Astrocyte (in vitro differentiated cells and primary cell): Measurements from ENCODE around the gene POLR2L. TPM values are rescaled to one million over a fixed set of nuclear protein-coding genes. Genes with fewer than 3 reads are reported as not detected.

Experiments used
- DNase-seq: peaks from one replicate; pipeline ENCODE4 v3.0.0-alpha.2; 2010; ENCODE audit warnings: low read depth
- FAIRE-seq: peaks from 2 replicates; lab custom pipeline; 2011; peaks lifted over from hg19 to GRCh38; lab: Jason Lieb, UNC
- H2AFZ ChIP-seq: 2 replicates; pipeline ENCODE4 v1.6.0; 2012; ENCODE audit warnings: low read depth, low read length, inconsistent platforms
- H3K27ac ChIP-seq: 2 replicates; pipeline ENCODE4 v1.5.1; 2011; ENCODE audit warnings: low read depth, low read length, inconsistent platforms
- H3K27me3 ChIP-seq: 2 replicates; pipeline ENCODE4 v1.6.0; 2011; ENCODE audit warnings: low read length, inconsistent platforms; ENCODE audit not compliant: insufficient read depth
- H3K36me3 ChIP-seq: 2 replicates; pipeline ENCODE4 v1.5.1; 2011; ENCODE audit warnings: low read length, inconsistent platforms; ENCODE audit not compliant: insufficient read depth
- H3K4me1 ChIP-seq: 2 replicates; pipeline ENCODE4 v1.5.1; 2011; ENCODE audit warnings: low read length, inconsistent platforms; ENCODE audit not compliant: insufficient read depth
- H3K4me2 ChIP-seq: 2 replicates; pipeline ENCODE4 v1.6.0; 2012; ENCODE audit warnings: low read length, inconsistent platforms
- H3K4me3 ChIP-seq: 2 replicates; pipeline ENCODE4 v1.5.1; 2011; ENCODE audit warnings: low read depth, mild to moderate bottlenecking, low read length, inconsistent platforms; ENCODE audit not compliant: insufficient read depth
- H3K79me2 ChIP-seq: 2 replicates; pipeline ENCODE4 v1.6.0; 2012; ENCODE audit warnings: mild to moderate bottlenecking, low read length, inconsistent platforms; ENCODE audit not compliant: insufficient read depth
- H3K9ac ChIP-seq: 2 replicates; pipeline ENCODE4 v1.6.0; 2012; ENCODE audit warnings: mild to moderate bottlenecking, low read length, inconsistent platforms
- H3K9me3 ChIP-seq: 2 replicates; pipeline ENCODE4 v1.5.1; 2012; ENCODE audit warnings: low read depth, mild to moderate bottlenecking, low read length, inconsistent platforms; ENCODE audit not compliant: insufficient read depth
- H4K20me1 ChIP-seq: 2 replicates; pipeline ENCODE4 v1.6.0; 2012; ENCODE audit warnings: low read length, inconsistent platforms; ENCODE audit not compliant: insufficient read depth
- H3K27ac Mint-ChIP-seq: one replicate; pipeline ENCODE4 v1.8.0; 2021; ENCODE audit warnings: mild to moderate bottlenecking, mixed read lengths; ENCODE audit not compliant: unreplicated experiment
- H3K27me3 Mint-ChIP-seq: one replicate; pipeline ENCODE4 v1.8.0; 2021; ENCODE audit warnings: low read depth, mixed read lengths; ENCODE audit not compliant: unreplicated experiment
- H3K36me3 Mint-ChIP-seq: one replicate; pipeline ENCODE4 v1.8.0; 2021; ENCODE audit warnings: low read depth, mixed read lengths; ENCODE audit not compliant: unreplicated experiment
- H3K4me1 Mint-ChIP-seq: one replicate; pipeline ENCODE4 v1.8.0; 2021; ENCODE audit warnings: low read depth, mixed read lengths; ENCODE audit not compliant: unreplicated experiment
- H3K4me3 Mint-ChIP-seq: one replicate; pipeline ENCODE4 v1.8.0; 2021; ENCODE audit warnings: mild to moderate bottlenecking, moderate library complexity, mixed read lengths; ENCODE audit not compliant: unreplicated experiment
- H3K9me3 Mint-ChIP-seq: one replicate; pipeline ENCODE4 v1.8.0; 2021; ENCODE audit warnings: mild to moderate bottlenecking, mixed read lengths; ENCODE audit not compliant: unreplicated experiment
- EZH2 ChIP-seq: IDR thresholded peaks from 2 replicates; pipeline ENCODE4 v1.6.1; 2012; ENCODE audit warnings: mild to moderate bottlenecking, low read length, inconsistent platforms; ENCODE audit not compliant: insufficient read depth
- total RNA-seq: library from RNA; stranded (reverse); gene quantifications from 2 replicates; pipeline ENCODE4 v1.2.1, GENCODE V29; 2021
- TF ChIP-seq, protein P1 (sequence below): IDR thresholded peaks from 2 replicates; pipeline ENCODE4 v1.5.1; 2011; ENCODE audit warnings: low read depth, mild to moderate bottlenecking, inconsistent platforms, low read length, moderate library complexity; ENCODE audit not compliant: insufficient read depth

The POLR2L gene
- total RNA-seq, 1 donor from 2014 or later, result 212 TPM

DNA sequence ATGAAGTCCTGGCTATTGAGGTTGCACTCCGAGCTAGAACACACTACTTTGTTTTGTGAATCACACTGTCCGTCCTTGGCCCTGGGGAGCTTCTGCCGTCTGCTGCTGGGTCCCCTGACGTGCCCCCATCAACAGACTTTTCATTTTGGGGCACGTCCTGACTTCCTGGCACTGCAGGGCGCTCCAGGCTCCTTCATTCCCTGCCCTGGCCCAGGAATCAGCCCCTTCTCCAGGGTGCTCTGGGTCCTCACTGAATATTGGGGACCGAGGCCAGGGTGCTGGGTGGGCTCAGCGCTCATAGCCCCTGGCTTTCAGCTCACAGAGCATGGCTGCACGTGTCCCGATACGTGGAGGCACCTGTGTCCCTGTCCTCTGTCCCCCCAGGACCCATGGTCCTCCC lies 22.6 kb upstream of the POLR2L start:
- Histone ChIP-seq H4K20me1 (peaks cover 18% of the 10 kb centered on the region), H3K4me2 (no peak overlapping the region), H3K9ac (no peak overlapping the region), H3K36me3 (no peaks in the 10 kb centered on the region), H3K79me2 (no peaks in the 10 kb centered on the region), H2AFZ (no peak overlapping the region), H3K4me3 (no peak overlapping the region), H3K4me1 (peaks cover 11% of the 10 kb centered on the region), H3K27ac (no peak overlapping the region), H3K27me3 (no peaks in the 10 kb centered on the region), H3K9me3 (no peaks in the 10 kb centered on the region)
- DNase-seq, result no peak
- H3K4me3 Mint-ChIP-seq, result no peak overlapping the region
- peak overlapping the region; percentile 77 for H3K27ac Mint-ChIP-seq
- no peak for TF ChIP-seq EZH2
- TF ChIP-seq, protein P1, sequence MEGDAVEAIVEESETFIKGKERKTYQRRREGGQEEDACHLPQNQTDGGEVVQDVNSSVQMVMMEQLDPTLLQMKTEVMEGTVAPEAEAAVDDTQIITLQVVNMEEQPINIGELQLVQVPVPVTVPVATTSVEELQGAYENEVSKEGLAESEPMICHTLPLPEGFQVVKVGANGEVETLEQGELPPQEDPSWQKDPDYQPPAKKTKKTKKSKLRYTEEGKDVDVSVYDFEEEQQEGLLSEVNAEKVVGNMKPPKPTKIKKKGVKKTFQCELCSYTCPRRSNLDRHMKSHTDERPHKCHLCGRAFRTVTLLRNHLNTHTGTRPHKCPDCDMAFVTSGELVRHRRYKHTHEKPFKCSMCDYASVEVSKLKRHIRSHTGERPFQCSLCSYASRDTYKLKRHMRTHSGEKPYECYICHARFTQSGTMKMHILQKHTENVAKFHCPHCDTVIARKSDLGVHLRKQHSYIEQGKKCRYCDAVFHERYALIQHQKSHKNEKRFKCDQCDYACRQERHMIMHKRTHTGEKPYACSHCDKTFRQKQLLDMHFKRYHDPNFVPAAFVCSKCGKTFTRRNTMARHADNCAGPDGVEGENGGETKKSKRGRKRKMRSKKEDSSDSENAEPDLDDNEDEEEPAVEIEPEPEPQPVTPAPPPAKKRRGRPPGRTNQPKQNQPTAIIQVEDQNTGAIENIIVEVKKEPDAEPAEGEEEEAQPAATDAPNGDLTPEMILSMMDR, result no peak
- H3K36me3 Mint-ChIP-seq, result peaks cover 2% of the 10 kb centered on the region
- peaks cover 2% of the 10 kb centered on the region for H3K4me1 Mint-ChIP-seq
- no peak for FAIRE-seq
- H3K27me3 Mint-ChIP-seq, result no peaks in the 10 kb centered on the region
- no peaks in the 10 kb centered on the region for H3K9me3 Mint-ChIP-seq

DNA sequence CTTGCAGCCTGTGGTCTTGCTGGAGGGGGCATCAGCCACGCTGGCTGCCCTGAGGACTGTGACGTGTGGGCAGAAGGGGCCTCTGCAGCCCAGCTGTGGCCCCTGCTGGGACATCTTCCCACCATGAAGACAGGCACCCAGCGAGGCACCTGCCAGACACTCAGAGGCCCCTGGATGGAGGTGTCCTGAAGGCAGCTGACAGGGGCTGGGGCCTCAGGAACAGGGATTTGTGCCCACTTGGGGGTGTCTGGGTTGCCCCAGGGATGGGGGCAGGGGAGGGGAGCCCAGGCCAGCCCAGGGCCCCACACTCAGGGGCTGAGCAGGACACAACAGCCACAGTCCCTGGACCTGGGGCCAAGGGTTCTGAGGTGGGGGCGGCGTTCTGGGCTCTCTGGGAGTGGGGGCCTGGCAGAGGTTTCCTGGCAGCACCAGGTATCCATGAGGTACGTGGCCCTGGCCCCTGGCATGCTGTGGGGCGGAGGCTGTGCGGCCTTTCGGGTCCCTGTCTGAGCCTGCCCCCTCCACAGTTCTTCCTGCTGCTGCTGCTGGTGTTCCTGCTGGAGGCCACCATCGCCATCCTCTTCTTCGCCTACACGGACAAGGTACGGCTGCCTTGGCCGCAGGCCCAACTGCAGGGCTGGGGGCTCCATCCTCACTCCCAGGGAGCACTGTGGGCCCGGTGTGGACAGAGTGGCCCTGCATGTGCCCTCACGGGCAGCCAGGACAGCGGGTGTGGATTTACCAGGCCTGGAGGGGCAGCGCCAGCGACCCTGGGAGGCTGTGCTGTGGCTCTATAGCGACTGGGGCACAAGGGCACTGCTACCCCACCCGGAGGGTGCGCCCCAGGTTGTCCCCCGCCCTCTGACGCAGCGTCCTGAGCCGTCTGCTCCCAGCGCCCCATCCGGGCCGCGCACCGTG lies 21.8 kb upstream of the POLR2L start:
- peaks cover 2% of the 10 kb centered on the region for H3K4me1 Mint-ChIP-seq
- Histone ChIP-seq H4K20me1 (peaks cover 24% of the 10 kb centered on the region), H3K9ac (no peak overlapping the region), H3K27ac (no peak overlapping the region), H3K36me3 (no peaks in the 10 kb centered on the region), H3K79me2 (no peaks in the 10 kb centered on the region), H2AFZ (no peak overlapping the region), H3K27me3 (no peaks in the 10 kb centered on the region), H3K4me2 (no peak overlapping the region), H3K4me1 (peaks cover 17% of the 10 kb centered on the region), H3K4me3 (no peak overlapping the region), H3K9me3 (no peaks in the 10 kb centered on the region)
- H3K9me3 Mint-ChIP-seq, result no peaks in the 10 kb centered on the region
- peaks cover 2% of the 10 kb centered on the region for H3K36me3 Mint-ChIP-seq
- TF ChIP-seq, protein P1, result no peak
- TF ChIP-seq EZH2, result no peak
- DNase-seq, result no peak
- H3K4me3 Mint-ChIP-seq, result no peak overlapping the region
- no peak overlapping the region for H3K27ac Mint-ChIP-seq
- no peak for FAIRE-seq
- H3K27me3 Mint-ChIP-seq, result no peaks in the 10 kb centered on the region
